Fibroblast of skin of back (primary cell): ENCODE data around the gene RPS29. TPM values are rescaled to one million over a fixed set of nuclear protein-coding genes. Genes with fewer than 3 reads are reported as not detected.
A peak's percentile ranks its signal among the peaks of the same experiment; 100 is the strongest.
"Not testable (repeated sequence)": the region's sequence is repeated elsewhere in the genome, so short reads cannot be mapped to it uniquely, and the experiment has no call there.

Experiments
- DNase-seq: peaks from one replicate; pipeline ENCODE4 v3.0.0-alpha.2; 2013
- polyA plus RNA-seq, 2 experiments: library from polyadenylated mRNA; unstranded; fragments of 120-200 nt; gene quantifications; one replicate each; pipeline ENCODE4 v1.2.1, GENCODE V29; 2013; ENCODE audit not compliant: insufficient read length in 2 of 2

Gene RPS29
- 1,072 TPM for polyA plus RNA-seq (2013, experiment 1 of 2; ENCODE audit: insufficient read length)
- polyA plus RNA-seq (2013, experiment 2 of 2; ENCODE audit: insufficient read length), result 677 TPM

DNA sequence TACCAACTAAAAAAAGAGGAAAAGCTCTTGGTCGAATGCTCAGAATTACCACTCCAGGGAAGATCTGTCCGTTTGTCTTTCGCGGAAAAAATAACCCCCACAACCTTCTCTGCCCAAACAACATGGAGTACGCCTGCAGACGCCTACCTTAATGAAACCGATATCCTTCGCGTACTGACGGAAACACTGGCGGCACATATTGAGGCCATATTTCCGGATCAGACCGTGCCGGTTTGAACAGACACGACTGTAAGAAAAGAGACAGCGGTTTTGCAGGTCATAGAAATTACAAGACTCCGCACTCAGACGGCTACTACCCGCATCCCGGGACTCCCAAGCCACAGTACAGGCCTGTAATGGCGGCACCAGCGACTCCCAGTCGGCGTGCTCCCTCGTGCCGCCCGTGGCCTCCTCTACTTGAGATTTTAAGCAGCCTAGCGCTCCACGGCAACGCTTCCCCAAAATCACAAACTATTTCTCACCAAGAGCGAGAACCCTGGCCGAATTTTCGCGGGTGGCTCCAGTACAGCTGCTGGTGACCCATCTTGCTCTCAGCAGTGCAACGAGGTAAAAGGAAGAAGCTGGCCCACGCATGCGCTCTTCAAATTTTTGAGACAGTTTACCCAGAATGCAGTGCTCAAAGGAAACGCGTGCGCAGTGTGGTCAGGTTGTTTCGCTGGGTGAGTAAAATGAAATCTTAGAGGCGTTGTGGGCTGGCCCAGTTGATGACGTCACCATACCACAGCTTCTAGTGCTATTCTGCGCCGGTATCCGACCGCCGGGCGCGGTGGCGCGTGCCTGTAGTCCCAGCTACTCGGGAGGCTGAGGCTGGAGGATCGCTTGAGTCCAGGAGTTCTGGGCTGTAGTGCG is at the start of gene RPS29:
TSS of gene RPS29 (minus strand) at position 578 of the 870 bp plus-strand sequence. CDS start at position 544, 34 bp downstream.
- DNase-seq, result peak; percentile 99

DNA sequence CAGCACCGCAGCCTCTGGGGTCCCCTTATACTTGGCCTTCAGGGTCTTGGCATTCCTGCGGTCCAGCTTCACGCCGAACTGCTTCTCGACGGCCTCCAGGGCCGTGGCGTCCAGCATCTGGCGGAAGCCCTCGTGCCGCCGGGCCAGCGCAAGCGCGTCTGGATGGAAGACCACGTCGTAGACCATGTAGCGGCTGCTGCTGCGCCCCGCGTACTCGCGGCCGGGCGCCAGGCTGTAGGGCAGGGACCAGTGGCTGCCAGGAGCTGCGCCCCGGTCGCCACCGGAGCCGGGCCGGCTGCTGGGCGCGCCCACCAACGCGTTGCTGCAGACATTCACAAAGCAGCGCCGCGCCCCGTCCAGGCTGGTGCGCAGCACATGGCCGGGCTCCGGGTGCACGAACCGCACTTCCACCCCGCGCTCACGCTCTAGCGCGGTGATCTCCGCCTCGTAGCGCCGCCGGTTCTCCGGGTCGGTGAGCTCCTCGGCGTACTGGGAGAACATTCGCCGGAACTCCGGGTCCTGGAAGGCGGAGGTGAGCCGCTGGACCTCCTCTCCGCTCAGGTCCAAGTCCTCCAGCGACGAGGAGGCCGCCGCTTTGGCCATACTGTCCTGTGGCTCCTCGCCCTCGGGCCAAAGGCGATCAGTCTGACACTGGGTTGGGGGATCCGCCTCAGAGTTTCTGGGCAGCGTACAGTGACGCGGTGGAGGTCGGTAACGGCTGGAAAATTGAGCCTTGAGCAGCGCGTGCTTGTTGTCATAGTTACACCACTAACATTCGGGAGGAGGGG is 48.6 kb upstream of the RPS29 start, which contains the start of gene DNAAF2:
TSS of gene DNAAF2 (minus strand) at position 698 of the 788 bp plus-strand sequence. CDS start at position 603, 95 bp downstream.
- DNase-seq, result peak; percentile 69

DNA sequence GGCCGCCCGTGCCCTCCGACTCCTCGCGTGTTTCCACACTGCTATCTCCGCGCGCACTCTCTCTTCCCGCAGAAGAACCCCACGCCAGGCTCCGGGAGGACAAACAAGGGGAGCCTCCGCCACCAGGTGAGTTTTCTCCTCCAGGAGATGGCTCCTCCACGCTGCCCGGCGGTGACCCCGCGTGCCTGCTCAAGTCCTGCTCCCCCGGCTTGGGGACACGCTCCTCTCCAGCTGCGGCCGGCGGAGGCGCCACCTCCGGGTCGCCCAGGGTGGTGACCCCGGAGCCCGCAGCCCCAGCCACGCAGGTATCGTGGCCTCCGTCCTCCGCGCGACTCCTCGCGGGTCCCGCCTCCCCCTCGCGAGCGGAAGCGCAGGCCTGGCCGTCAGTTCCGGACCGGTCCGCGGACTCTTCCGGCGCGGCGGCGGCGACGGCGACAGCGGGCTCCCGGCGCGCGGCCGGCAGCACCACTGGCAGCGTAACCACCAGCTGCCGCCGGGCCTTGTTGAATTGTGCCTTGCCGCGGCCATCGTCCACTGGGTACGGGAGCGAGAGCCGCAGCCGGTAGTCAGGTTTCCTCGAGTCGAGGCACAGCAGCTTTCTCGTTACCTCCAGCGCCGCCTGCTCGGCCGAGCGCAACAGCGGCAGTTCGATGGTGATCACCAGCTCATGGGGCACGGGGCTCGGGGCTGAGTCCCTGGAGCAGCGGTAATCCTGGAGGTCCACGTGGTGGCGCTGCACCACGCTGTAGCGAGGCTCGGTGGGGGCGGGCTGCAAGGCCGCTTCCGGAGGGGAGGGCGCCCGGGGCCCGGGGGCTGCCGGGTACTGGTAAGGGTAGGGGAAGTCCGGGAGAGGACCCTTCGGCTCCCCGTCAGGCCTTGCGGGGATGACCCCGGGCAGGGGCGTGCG is 47.7 kb upstream of the RPS29 start:
- peak; percentile 94 for DNase-seq

DNA sequence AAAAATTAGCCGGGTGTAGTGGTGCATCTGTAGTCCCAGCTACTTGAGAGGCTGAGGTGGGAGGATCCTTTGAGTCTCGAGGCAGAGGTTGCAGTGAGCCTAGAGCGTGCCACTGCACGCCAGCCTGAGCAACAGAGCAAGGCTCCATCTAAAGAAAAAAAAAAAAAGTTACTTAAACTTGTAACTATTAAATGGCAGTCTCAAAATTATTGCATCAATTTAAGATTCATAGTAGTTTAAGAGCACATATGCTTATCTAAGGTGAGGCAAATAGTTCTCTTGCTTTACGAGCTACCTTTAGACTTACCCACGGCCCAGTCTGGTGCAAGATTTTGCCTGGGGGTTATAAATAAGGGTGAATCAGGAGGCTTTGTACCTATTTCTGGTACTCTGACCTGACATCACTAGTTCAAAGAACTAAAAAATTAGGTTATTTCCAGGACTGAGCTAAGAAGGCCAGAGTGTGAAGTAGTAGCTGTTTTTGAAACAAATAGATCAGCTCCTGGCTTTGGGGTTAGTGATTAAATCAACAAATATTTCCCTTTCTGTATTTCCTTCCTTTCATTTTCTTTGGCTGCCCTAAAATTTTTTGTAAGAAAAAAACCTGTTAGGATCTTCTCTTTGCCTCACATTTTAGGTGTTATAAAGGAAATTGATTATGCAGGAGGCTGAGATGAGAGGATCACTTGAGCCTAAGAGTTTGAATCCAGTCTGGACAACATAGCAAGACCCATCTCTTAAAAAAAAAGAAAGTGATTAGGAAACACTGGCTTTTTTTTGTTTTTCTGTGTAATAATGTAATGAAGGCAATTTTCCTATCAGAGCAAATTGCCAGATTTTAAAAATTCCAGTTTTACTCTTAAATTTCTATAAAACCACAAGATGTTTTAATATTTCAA is 38.0 kb upstream of the RPS29 start:
- DNase-seq, result no peak

DNA sequence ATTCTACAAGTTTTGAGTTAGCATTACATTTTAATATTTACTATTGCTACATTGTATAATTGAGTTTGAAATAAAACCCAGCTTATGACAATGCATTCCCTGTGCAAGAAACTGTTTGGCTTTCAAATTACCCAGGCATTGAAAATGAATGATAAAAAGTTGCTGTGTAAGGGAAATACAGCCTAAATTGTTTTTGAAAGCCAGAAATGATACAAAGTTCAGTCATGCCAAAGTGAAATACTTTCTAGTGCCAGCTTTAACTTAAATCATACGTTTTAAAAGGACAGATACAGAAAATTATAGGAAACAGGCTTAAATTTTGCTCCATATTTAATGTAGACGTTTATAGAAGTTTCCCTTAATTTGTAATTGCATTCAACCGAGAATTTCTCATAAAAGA is 37.2 kb upstream of the RPS29 start:
- no peak for DNase-seq

DNA sequence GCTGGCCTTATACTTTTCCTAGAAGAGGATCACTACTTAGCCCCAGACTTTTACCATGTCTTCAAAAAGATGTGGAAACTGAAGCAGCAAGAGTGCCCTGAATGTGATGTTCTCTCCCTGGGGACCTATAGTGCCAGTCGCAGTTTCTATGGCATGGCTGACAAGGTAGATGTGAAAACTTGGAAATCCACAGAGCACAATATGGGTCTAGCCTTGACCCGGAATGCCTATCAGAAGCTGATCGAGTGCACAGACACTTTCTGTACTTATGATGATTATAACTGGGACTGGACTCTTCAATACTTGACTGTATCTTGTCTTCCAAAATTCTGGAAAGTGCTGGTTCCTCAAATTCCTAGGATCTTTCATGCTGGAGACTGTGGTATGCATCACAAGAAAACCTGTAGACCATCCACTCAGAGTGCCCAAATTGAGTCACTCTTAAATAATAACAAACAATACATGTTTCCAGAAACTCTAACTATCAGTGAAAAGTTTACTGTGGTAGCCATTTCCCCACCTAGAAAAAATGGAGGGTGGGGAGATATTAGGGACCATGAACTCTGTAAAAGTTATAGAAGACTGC is 35.9 kb upstream of the RPS29 start:
- DNase-seq, result no peak

DNA sequence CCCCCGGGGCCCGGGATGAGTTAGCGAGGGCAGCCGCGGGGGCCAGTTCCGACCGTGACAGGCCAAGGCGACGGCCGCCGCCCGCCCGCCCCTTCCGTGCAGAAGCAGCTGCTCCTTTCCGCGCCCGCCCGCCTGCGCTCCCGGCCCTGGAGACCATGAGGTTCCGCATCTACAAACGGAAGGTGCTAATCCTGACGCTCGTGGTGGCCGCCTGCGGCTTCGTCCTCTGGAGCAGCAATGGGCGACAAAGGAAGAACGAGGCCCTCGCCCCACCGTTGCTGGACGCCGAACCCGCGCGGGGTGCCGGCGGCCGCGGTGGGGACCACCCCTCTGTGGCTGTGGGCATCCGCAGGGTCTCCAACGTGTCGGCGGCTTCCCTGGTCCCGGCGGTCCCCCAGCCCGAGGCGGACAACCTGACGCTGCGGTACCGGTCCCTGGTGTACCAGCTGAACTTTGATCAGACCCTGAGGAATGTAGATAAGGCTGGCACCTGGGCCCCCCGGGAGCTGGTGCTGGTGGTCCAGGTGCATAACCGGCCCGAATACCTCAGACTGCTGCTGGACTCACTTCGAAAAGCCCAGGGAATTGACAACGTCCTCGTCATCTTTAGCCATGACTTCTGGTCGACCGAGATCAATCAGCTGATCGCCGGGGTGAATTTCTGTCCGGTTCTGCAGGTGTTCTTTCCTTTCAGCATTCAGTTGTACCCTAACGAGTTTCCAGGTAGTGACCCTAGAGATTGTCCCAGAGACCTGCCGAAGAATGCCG is 35.1 kb upstream of the RPS29 start:
- peak; percentile 73 for DNase-seq

DNA sequence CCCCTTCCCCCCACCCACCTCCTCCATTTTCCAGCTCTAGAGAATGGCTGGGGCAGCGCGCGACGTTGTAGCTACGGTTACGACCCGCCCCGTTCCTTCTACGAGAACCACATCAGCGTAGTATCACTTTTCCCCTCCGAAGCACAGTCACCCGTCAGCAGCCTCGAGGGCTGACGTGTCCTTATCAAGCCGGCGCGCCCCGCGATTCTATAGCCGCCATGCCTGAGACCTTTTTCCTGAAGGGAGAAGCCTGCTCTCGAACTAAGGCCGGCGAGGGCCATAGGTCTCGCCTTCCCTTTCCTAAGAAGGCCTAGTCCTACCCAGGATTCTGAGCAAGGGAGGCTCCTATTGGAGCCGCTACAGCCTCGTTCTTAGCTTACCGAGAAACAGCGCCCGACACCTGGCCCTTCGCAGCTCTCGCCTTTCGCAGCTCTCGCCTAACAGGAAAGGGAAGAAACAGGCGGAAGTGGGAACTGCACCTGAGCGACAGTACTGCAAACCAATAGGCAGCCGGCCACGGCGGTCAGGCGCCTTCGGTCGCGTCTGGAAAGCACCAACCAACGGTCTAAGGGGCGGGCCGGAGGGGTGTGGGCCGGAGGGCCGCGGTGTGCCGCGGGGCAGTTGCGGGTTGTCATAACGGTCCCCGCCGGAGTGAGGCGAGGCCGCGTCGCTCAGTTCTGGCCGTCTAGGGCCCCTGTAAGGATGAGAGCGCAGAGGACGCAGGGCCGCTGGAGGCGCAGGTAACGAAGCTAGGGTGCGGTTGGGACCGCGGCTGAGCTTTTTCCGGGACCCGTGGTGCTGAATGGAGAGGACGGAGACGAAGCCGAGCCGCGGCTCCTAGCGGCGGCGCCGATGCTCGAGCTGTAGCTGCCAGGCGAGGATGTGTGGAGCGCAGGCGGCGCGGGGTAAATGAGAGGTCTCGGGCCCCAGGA is 34.3 kb upstream of the RPS29 start, which contains the start of the genes MGAT2 and RPL36AL:
TSS of gene MGAT2 (plus strand) at position 618 of the 932 bp plus-strand sequence. CDS start 470 bp downstream, outside the sequence.
TSS of gene RPL36AL (minus strand) at position 445 of the 932 bp plus-strand sequence. CDS start 1,522 bp downstream, outside the sequence.
- peak; percentile 99 for DNase-seq

DNA sequence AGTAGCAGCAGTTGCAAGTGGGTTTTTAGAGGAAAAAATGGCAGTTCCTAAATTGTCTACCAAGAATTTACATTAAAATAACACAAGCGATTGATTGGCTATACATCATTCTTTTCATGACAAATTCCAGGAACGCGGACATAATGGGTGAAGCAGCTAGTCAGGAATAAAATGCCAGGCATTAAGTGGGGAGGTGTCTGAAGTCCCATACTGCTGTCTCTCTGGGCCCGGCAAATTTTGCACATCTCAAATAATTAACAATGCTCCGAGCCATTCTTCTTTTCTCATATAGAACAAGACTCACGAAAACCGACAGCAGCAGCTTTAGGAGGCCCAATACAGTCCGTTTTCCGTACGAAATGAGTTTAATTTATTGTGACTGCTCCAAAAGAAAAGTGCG is 33.5 kb upstream of the RPS29 start:
- no peak for DNase-seq

DNA sequence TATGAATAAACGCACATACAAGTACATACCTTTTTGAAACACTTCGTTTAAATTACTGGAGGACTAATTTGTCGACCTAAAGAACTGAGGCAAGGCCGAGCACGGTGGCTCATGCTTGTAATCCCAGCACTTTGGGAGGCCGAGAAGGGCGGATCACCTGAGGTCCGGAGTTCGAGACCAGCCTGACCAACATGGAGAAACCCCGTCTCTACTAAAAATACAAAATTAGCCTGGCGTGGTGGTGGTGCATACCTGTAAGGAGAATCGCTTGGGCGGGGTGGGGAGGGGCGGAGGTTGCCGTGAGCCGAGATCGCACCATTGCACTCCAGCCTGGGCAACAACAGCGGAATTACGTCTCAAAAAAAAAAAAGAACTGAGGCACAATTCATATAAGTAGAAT is 33.1 kb upstream of the RPS29 start:
- not testable (repeated sequence) for DNase-seq

DNA sequence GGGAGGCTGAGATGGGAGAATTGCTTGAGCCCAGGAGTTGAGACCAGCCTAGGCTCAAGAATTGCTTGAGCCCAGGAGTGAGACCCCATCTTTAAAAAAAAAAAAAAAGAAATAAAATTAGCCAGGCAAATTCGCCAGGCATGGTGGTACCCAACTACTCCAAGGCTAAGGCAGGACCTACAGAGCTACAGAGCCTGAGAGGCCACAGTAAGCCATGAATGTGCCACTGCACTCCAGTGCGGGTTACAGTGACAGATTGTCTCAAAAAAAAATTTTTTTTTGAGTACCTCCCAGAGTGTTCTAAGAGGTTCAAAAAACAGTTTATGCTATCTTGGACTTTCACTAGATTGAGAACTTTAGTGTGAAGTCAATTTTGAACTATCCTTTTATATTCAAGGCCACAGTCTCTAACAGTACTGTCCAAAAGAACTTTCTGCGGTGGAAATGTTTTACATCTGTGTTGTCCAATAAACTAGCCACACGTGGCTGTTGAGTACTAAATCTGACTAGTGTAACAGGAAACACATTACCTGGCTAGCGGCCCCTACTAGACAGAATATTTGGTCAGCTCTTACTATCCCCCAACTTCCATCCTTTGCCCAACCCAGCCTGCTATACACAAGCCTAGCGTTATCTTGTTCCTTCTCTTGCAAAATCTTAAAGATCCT is 31.8 kb upstream of the RPS29 start:
- no peak for DNase-seq

DNA sequence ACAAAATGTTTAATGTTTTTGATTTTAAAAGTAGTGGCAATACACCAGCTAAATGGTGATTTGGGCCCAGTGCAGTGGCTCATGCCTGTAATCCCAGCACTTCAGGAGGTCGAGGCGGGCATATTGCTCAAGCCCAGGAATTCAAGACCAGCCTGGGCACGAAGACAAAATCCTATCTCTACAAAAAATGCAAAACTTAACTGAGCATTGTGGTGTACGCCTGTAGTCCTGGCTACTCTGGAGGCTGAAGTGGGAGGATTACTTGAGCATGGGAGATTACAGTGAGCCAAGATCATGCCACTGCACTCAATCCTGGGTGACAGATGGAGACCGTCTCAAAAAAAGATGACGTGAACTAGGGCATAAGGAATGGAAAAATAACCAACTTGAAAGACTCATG is 29.6 kb upstream of the RPS29 start:
- DNase-seq, result no peak

DNA sequence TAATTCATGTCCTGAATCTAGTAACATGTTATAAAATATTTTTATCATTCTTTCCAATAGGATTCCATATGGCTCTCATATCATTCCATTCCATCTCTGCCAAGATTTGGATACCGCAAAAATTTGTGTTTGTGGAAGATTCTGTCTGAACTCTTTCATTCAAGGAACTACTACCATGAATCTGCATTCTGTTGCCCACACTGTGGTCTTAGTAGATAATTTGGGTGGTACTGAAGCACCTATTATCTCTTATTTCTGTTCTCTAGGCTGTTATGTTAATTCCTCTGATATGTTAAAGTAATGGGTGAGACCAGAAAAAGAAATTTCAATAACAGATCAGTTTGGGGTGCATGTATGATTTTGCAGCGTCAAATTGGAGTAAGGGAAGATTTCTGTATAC is 28.0 kb upstream of the RPS29 start:
- DNase-seq, result peak; percentile 26

DNA sequence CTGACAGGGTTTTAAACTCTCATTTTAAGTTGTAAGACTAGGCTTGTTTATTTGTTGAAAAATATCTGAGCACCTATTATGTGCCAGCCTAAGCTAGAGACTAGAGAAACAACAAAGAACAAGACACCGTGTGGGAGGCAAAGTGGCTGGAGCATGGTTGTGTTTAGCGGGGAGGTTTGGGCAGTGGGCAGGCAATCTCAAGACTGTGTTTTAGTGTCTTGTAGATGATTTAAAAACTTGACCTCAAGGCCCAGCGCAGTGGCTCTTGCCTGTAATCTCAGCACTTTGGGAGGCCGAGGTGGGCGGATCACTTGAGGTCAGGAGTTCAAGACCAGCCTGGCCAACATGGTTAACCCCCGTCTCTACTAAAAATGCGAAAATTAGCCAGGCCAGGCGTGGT is 26.5 kb upstream of the RPS29 start:
- DNase-seq, result no peak

DNA sequence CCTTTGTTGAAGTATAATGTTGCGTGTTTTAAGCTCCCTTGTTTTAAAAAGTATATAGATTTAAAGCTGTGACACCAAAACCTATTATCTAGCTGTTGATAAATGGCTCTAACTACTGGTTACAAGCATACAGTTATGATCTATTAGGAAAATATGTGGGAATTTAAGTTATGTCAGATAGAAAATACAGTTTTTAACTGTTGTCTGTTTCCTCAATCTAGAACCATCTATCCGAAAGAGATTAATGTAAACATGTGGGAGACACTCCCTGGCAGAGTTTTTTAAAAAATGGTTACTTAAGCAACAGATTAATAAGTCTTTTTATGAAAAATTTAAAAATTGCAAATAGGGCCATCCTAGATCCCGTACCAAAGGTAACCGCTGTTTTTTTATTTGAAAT is 26.1 kb upstream of the RPS29 start:
- no peak for DNase-seq

DNA sequence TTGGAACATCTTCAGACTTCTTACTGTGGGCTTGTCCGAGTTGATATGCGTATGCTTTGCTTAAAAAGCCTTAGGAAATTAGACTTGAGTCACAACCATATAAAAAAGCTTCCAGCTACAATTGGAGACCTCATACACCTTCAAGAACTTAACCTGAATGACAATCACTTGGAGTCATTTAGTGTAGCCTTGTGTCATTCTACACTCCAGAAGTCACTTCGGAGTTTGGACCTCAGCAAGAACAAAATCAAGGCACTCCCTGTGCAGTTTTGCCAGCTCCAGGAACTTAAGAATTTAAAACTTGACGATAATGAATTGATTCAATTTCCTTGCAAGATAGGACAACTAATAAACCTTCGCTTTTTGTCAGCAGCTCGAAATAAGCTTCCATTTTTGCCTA is 21.4 kb upstream of the RPS29 start:
- DNase-seq, result no peak

DNA sequence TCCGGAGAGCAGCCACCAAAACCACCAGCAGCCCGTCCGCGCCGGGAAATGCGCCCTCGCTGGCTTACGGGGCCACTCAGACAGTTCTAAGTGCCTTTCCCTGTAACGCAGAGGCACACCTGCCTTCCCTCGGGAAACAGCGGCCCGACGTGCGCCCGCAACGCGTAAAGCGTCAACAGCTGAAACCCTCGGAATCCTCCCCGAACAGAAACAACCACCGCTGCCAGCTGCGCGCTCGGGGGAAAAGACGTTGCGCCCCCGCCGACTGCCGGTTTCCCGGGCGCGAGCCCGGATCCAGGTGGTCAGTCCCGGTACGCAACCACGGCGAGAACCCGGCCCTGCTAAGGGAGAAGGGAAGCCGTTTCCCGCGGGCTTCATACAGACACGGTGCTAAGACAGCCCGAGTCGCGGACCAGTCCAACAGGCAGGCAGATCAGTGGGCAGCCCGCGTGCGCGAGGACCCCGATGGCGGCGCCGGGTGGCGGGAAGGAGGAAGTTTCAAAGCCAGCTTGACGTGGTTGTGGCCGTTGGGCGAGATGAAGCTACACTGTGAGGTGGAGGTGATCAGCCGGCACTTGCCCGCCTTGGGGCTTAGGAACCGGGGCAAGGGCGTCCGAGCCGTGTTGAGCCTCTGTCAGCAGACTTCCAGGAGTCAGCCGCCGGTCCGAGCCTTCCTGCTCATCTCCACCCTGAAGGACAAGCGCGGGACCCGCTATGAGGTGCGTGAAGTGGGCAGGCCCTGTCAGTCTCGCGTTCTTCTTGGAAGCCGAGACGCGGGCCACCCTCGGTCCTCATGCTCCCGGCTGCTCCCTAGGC is 12.5 kb upstream of the RPS29 start, which contains the start of gene LRR1:
TSS of gene LRR1 (plus strand) at position 456 of the 816 bp plus-strand sequence. CDS start at position 537, 81 bp downstream.
- peak; percentile 85 for DNase-seq
